HEK293T (cell line): ENCODE results near the gene SLC6A7.

Source experiments
- CTCF ChIA-PET: fragments of 350-600 bp; formaldehyde crosslinking; extraction: SDS; loops from one replicate; lab custom pipeline; 2021; ENCODE audit warnings: antibody characterized with exemption, inconsistent platforms; lab: Yijun Ruan, JAX
- POLR2A ChIA-PET: fragments of 350-600 bp; formaldehyde crosslinking; extraction: SDS; loops from one replicate; lab custom pipeline; 2020; ENCODE audit warnings: antibody characterized with exemption, inconsistent platforms; lab: Yijun Ruan, JAX
- DNase-seq: peaks from one replicate; pipeline ENCODE4 v3.0.0; 2012; ENCODE audit warnings: mixed read lengths; ENCODE audit errors: extremely low spot score
- ARNT ChIP-seq: fragments of 450-650 bp; IDR thresholded peaks from 2 replicates; pipeline ENCODE4 v1.6.1; 2017; ENCODE audit warnings: mild to moderate bottlenecking
- BHLHE40 ChIP-seq: fragments of 450-650 bp; IDR thresholded peaks from 2 replicates; pipeline ENCODE4 v1.6.1; 2016; ENCODE audit warnings: mild to moderate bottlenecking, moderate library complexity, borderline replicate concordance
- CTBP1 ChIP-seq: fragments of 450-650 bp; IDR thresholded peaks from 2 replicates; pipeline ENCODE4 v1.6.1; 2016; ENCODE audit warnings: borderline replicate concordance
- ELF4 ChIP-seq: fragments of 450-650 bp; IDR thresholded peaks from 2 replicates; pipeline ENCODE4 v1.6.1; 2017; ENCODE audit warnings: antibody characterized with exemption
- FOXA1 ChIP-seq: fragments of 450-650 bp; IDR thresholded peaks from 2 replicates; pipeline ENCODE4 v1.6.1; 2016; ENCODE audit warnings: mild to moderate bottlenecking
- FOXK2 ChIP-seq: fragments of 450-650 bp; IDR thresholded peaks from 2 replicates; pipeline ENCODE4 v1.6.1; 2016; ENCODE audit warnings: mild to moderate bottlenecking
- FOXM1 ChIP-seq: fragments of 450-650 bp; IDR thresholded peaks from 2 replicates; pipeline ENCODE4 v1.6.1; 2017; ENCODE audit warnings: mild to moderate bottlenecking, borderline replicate concordance
- HDGF ChIP-seq: fragments of 450-650 bp; IDR thresholded peaks from 2 replicates; pipeline ENCODE4 v1.6.1; 2017; ENCODE audit warnings: antibody characterized with exemption, borderline replicate concordance
- L3MBTL2 ChIP-seq: fragments of 450-650 bp; conservative IDR thresholded peaks from 2 replicates; pipeline ENCODE4 v1.6.1; 2016; ENCODE audit warnings: mild to moderate bottlenecking
- LEF1 ChIP-seq: fragments of 450-650 bp; IDR thresholded peaks from 2 replicates; pipeline ENCODE4 v1.6.1; 2017; ENCODE audit warnings: mild to moderate bottlenecking, borderline replicate concordance
- NFRKB ChIP-seq: fragments of 450-650 bp; IDR thresholded peaks from 2 replicates; pipeline ENCODE4 v1.6.1; 2016; ENCODE audit warnings: mild to moderate bottlenecking, moderate library complexity
- SP1 ChIP-seq: fragments of 450-650 bp; IDR thresholded peaks from 2 replicates; pipeline ENCODE4 v1.6.1; 2017
- SUZ12 ChIP-seq: fragments of 450-650 bp; IDR thresholded peaks from 2 replicates; pipeline ENCODE4 v1.6.1; 2016; ENCODE audit warnings: mild to moderate bottlenecking
- TARDBP ChIP-seq: fragments of 450-650 bp; IDR thresholded peaks from 2 replicates; pipeline ENCODE4 v1.6.1; 2016
- ZNF384 ChIP-seq: fragments of 450-650 bp; IDR thresholded peaks from 2 replicates; pipeline ENCODE4 v1.6.1; 2016
- TF ChIP-seq, protein P1 (sequence below): fragments of 450-650 bp; IDR thresholded peaks from 2 replicates; pipeline ENCODE4 v1.6.1; 2016

Gene SLC6A7

GRCh38 chr5:150196514-150196913 is 6.7 kb downstream of the SLC6A7 start:
- no peak for DNase-seq
- ChIA-PET POLR2A (no interaction called here), CTCF (no interaction called here)
- no peak for TF ChIP-seq FOXA1
- TF ChIP-seq ZNF384, result no peak
- TF ChIP-seq ARNT, result no peak
- no peak for TF ChIP-seq ELF4
- TF ChIP-seq, protein P1, sequence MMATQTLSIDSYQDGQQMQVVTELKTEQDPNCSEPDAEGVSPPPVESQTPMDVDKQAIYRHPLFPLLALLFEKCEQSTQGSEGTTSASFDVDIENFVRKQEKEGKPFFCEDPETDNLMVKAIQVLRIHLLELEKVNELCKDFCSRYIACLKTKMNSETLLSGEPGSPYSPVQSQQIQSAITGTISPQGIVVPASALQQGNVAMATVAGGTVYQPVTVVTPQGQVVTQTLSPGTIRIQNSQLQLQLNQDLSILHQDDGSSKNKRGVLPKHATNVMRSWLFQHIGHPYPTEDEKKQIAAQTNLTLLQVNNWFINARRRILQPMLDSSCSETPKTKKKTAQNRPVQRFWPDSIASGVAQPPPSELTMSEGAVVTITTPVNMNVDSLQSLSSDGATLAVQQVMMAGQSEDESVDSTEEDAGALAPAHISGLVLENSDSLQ, result no peak
- TF ChIP-seq LEF1, result no peak
- no peak for TF ChIP-seq FOXM1
- no peak for TF ChIP-seq SP1
- TF ChIP-seq BHLHE40, result no peak
- TF ChIP-seq TARDBP, result no peak
- TF ChIP-seq L3MBTL2, result no peak
- TF ChIP-seq CTBP1, result no peak
- no peak for TF ChIP-seq HDGF
- TF ChIP-seq SUZ12, result no peak
- TF ChIP-seq FOXK2, result no peak

- DNase-seq, result no peak
- CTCF ChIA-PET, result no interaction called here
- POLR2A ChIA-PET, result no interaction called here
- TF ChIP-seq SUZ12, result no peak
- TF ChIP-seq ZNF384, result no peak
- TF ChIP-seq HDGF, result no peak
- TF ChIP-seq L3MBTL2, result no peak
- no peak for TF ChIP-seq BHLHE40
- no peak for TF ChIP-seq FOXM1
- TF ChIP-seq FOXA1, result no peak
- TF ChIP-seq SP1, result no peak
- no peak for TF ChIP-seq LEF1
- TF ChIP-seq TARDBP, result no peak
- no peak for TF ChIP-seq ELF4
- TF ChIP-seq ARNT, result no peak
- no peak for TF ChIP-seq NFRKB
- no peak for TF ChIP-seq CTBP1
- TF ChIP-seq, protein P1, result no peak
These were observed 7.1 kb downstream of the SLC6A7 start for GRCh38 chr5:150196986-150197385.

DNA sequence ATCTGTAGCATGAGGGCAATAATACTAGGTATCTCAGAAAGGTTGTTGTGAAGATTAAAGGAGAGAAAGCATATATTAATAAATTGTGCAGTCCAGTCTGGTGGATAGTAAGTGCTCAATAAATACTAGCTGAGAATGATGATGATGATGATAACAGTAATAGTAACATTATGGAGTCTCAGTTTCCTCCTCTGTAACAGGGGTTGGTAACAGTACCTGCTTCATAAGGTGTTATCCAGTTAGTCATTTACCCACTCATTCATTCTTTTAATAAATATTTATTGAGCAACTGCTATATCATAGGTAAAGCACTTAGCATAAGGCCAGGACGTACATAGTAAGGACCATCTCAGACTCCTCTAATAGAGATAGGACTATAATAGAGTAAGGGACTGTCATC is 7.6 kb downstream of the SLC6A7 start:
- TF ChIP-seq, protein P1, result no peak
- DNase-seq, result no peak
- CTCF ChIA-PET, result no interaction called here
- POLR2A ChIA-PET, result no interaction called here

GRCh38 chr5:150202501-150202900 is 12.6 kb downstream of the SLC6A7 start:
- DNase-seq, result no peak
- ChIA-PET CTCF (interaction anchor here (0.7 kb wide), 1 partner anchor 17 kb away, joined by 3 read pairs; no protein-coding TSS in a partner anchor), POLR2A (no interaction called here)
- TF ChIP-seq FOXK2, result no peak
- TF ChIP-seq ARNT, result no peak
- no peak for TF ChIP-seq NFRKB
- TF ChIP-seq ZNF384, result no peak
- TF ChIP-seq HDGF, result no peak
- no peak for TF ChIP-seq TARDBP
- TF ChIP-seq BHLHE40, result no peak

DNA sequence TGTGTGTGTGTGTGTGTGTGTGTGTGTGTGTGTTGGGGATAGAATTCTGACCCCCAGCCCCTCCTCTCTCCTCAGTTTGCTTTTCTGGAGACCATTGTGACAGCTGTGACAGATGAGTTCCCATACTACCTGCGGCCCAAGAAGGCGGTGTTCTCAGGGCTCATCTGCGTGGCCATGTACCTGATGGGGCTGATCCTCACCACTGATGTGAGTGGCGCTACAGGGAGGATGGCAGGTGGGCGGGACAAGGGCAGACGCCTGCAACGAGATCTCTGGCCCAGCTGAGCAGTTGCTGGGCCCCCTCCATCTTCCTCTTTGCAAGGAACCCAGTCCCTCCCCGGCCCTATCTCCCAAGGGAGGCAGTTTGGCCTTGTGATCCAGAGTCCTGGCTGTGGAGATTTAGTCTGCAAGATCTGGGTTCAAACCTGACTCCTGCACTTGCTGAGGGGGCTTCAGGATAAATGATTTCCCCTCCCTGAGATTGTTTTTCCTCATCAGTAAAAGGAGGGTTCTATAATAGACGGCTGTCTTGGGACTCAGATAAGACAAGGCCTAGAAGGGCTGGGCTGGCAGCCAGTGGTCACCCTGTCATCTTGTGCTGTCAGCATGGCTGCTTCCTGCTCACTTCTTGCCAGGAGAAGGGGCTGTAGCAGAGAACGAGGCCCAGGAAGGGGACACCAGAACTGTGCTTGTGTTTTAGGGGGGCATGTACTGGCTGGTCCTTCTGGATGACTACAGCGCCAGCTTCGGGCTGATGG is 14.1 kb downstream of the SLC6A7 start:
- TF ChIP-seq L3MBTL2 (no peak), CTBP1 (no peak), FOXA1 (no peak), FOXK2 (no peak), ZNF384 (no peak), HDGF (no peak), FOXM1 (no peak), SP1 (no peak), SUZ12 (no peak), ARNT (no peak), NFRKB (no peak), ELF4 (no peak), BHLHE40 (no peak), TARDBP (no peak)
- TF ChIP-seq, protein P1, result no peak
- CTCF ChIA-PET, result no interaction called here
- POLR2A ChIA-PET, result no interaction called here
- DNase-seq, result no peak

DNA sequence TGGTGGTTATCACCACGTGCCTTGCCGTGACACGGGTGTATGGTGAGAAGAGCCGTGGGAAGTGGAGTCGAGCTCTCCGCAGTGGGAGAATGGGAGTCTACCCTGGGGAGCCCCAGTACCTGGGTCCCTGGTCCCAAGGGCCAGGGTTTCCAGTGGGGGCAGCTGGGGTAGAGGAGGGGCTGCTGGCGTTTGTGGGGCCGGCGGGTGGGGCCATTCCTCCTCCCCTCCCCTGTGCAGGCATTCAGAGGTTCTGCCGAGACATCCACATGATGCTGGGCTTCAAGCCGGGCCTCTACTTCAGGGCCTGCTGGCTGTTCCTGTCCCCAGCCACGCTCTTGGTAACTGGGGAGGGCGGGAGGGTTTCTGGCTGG is 14.7 kb downstream of the SLC6A7 start:
- TF ChIP-seq SUZ12 (no peak), L3MBTL2 (no peak), FOXM1 (no peak), HDGF (no peak), CTBP1 (no peak), ZNF384 (no peak), FOXA1 (no peak)
- ChIA-PET POLR2A (no interaction called here), CTCF (no interaction called here)
- no peak for DNase-seq
